ENCODE results near the gene UGP2. TPM values are rescaled to one million over a fixed set of nuclear protein-coding genes. Genes with fewer than 3 reads are reported as not detected.
"Not testable (repeated sequence)": the region's sequence is repeated elsewhere in the genome, so short reads cannot be mapped to it uniquely, and the experiment has no call there.

The UGP2 gene
- total RNA-seq, 2 experiments from 2014 or later, result 109 to 124 TPM

- Mint-ChIP-seq H3K4me3 (no peak overlapping the region), H3K27ac (no peak overlapping the region), H3K4me1 (peaks cover 4% of the 10 kb centered on the region), H3K27me3 (no peaks in the 10 kb centered on the region), H3K9me3 (ENCODE audit: low read depth) (no peaks in the 10 kb centered on the region), H3K36me3 (peaks cover 49% of the 10 kb centered on the region)
- CTCF ChIA-PET, result interaction anchor here (1.2 kb wide), 1 partner anchor 10 kb away, joined by 3 read pairs; no protein-coding TSS in a partner anchor
- DNase-seq (no peak), ATAC-seq (no peak)
Measured at GRCh38 chr2:63893163-63893562, 51.5 kb downstream of the UGP2 start.

GRCh38 chr2:63894167-63894566 is 52.5 kb downstream of the UGP2 start:
- H3K36me3 Mint-ChIP-seq, result peaks cover 50% of the 10 kb centered on the region
- ATAC-seq, result no peak
- no peaks in the 10 kb centered on the region for H3K9me3 Mint-ChIP-seq (ENCODE audit: low read depth)
- CTCF ChIA-PET, result no interaction called here
- no peak overlapping the region for H3K4me3 Mint-ChIP-seq
- no peak for DNase-seq
- no peaks in the 10 kb centered on the region for H3K27me3 Mint-ChIP-seq
- H3K27ac Mint-ChIP-seq, result no peak overlapping the region
- no peaks in the 10 kb centered on the region for H3K4me1 Mint-ChIP-seq

DNA sequence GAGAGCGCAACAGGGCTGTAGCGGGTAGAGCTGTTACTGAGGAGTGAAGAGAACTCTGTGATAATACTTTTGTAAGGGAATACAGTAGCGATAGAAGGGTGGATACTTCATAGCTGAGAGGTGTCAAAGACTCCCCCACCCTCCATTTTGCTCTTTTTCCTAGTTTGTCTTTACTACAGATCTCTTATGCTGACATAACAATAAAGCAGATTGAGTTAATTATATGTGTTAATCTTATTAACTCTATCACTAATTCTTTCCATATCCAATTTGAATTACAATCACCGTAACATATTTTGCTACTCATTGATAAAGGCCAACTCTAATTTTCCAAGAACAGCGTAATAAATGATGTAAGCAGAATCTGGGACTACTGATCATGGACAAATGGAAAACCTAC is 57.1 kb downstream of the UGP2 start:
- peaks cover 16% of the 10 kb centered on the region for H3K4me1 Mint-ChIP-seq
- ATAC-seq (no peak), DNase-seq (no peak)
- H3K27ac Mint-ChIP-seq, result peak overlapping the region; percentile 24
- H3K9me3 Mint-ChIP-seq (ENCODE audit: low read depth), result peaks cover 15% of the 10 kb centered on the region
- H3K27me3 Mint-ChIP-seq, result no peaks in the 10 kb centered on the region
- H3K4me3 Mint-ChIP-seq, result no peak overlapping the region
- CTCF ChIA-PET, result interaction anchor here (0.9 kb wide), 1 partner anchor 37 kb away, joined by 3 read pairs; no protein-coding TSS in a partner anchor
- H3K36me3 Mint-ChIP-seq, result peaks cover 67% of the 10 kb centered on the region

DNA sequence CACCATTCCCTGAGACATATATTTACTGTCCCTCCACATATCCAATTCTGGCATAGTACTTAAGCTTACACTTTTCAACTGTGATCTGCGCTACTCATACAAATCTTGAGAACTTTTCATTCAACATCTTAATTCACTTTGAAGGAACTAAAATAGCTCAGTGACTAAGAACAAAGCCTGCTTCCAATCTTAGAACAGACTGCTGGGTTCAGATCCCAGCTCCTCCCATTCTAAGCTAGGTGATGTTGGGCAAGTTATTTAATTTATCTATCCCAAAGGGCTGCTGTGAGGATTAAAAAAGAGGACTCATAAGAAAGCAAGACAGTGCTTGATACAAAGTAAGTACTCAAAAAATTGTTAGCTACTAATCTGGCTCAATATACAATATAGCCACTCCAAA is 57.9 kb downstream of the UGP2 start:
- Mint-ChIP-seq H3K36me3 (peaks cover 68% of the 10 kb centered on the region), H3K27me3 (no peaks in the 10 kb centered on the region), H3K9me3 (ENCODE audit: low read depth) (peaks cover 17% of the 10 kb centered on the region), H3K4me1 (peaks cover 16% of the 10 kb centered on the region), H3K4me3 (no peak overlapping the region), H3K27ac (no peak overlapping the region)
- ATAC-seq (no peak), DNase-seq (no peak)
- CTCF ChIA-PET, result interaction anchor here (0.9 kb wide), 1 partner anchor 38 kb away, joined by 3 read pairs; no protein-coding TSS in a partner anchor

- DNase-seq (no peak), ATAC-seq (no peak)
- Mint-ChIP-seq H3K27ac (peak overlapping the region; percentile 73), H3K4me3 (no peak overlapping the region), H3K9me3 (ENCODE audit: low read depth) (peaks cover 18% of the 10 kb centered on the region), H3K36me3 (peaks cover 79% of the 10 kb centered on the region), H3K27me3 (no peaks in the 10 kb centered on the region), H3K4me1 (peaks cover 16% of the 10 kb centered on the region)
- CTCF ChIA-PET, result no interaction called here
Measured at GRCh38 chr2:63902149-63902548, 60.5 kb downstream of the UGP2 start.

- Mint-ChIP-seq H3K27ac (no peak overlapping the region), H3K4me3 (peak overlapping the region; percentile 20), H3K36me3 (peaks cover 80% of the 10 kb centered on the region), H3K27me3 (no peaks in the 10 kb centered on the region), H3K4me1 (peaks cover 16% of the 10 kb centered on the region), H3K9me3 (ENCODE audit: low read depth) (peaks cover 18% of the 10 kb centered on the region)
- DNase-seq, result no peak
- peak; percentile 57 for ATAC-seq
- CTCF ChIA-PET, result no interaction called here
Measured at GRCh38 chr2:63903003-63903402, 61.3 kb downstream of the UGP2 start.

- ATAC-seq (no peak), DNase-seq (no peak)
- no peak overlapping the region for H3K4me3 Mint-ChIP-seq
- CTCF ChIA-PET, result no interaction called here
- no peaks in the 10 kb centered on the region for H3K4me1 Mint-ChIP-seq
- H3K36me3 Mint-ChIP-seq, result peaks cover 56% of the 10 kb centered on the region
- no peaks in the 10 kb centered on the region for H3K9me3 Mint-ChIP-seq (ENCODE audit: low read depth)
- no peaks in the 10 kb centered on the region for H3K27me3 Mint-ChIP-seq
- H3K27ac Mint-ChIP-seq, result no peak overlapping the region
Measured at GRCh38 chr2:63914311-63914710, 72.6 kb downstream of the UGP2 start.

DNA sequence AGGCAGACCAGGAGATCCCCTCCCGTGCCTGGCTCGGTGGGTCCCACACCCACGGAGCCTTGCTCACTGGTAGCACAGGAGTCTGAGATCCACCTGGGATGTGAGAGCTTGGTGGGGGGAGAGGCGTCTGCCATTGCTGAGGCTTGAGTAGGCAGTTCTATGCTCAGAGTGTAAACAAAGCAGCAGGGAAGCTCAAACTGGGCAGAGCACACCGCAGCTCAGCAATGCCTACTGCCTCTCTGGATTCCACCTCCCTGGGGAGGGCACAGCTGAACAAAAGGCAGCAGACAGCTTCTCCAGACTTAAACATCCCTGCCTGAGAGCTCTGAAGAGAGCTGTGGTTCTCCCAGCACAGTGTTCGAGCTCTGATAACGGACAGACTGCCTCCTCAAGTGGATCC is 85.1 kb downstream of the UGP2 start:
- H3K36me3 Mint-ChIP-seq, result peaks cover 64% of the 10 kb centered on the region
- no peak overlapping the region for H3K4me3 Mint-ChIP-seq
- CTCF ChIA-PET, result no interaction called here
- no peaks in the 10 kb centered on the region for H3K9me3 Mint-ChIP-seq (ENCODE audit: low read depth)
- DNase-seq, result no peak
- ATAC-seq, result no peak
- no peaks in the 10 kb centered on the region for H3K27me3 Mint-ChIP-seq
- no peak overlapping the region for H3K27ac Mint-ChIP-seq
- H3K4me1 Mint-ChIP-seq, result no peaks in the 10 kb centered on the region

DNA sequence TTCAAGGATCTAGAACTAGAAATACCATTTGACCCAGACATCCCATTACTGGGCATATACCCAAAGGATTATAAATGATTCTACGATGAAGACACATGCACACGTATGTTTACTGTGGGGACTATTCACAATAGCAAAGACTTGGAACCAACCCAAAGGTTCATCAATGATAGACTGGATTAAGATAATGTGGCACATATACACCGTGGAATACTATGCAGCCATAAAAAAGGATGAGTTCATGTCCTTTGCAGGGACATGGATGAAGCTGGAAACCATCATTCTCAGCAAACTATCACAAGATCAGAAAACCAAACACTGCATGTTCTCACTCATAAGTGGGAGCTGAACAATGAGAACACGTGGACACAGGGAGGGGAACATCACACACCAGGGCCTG is 90.4 kb downstream of the UGP2 start:
- ATAC-seq; H3K4me1 Mint-ChIP-seq; DNase-seq; H3K27ac Mint-ChIP-seq; CTCF ChIA-PET; H3K27me3 Mint-ChIP-seq; H3K4me3 Mint-ChIP-seq; H3K9me3 Mint-ChIP-seq (ENCODE audit: low read depth): not testable (repeated sequence)
- peaks cover 67% of the 10 kb centered on the region for H3K36me3 Mint-ChIP-seq

Other genes with a start within 250 kb of the UGP2 start
- 10 to 100 TPM; 17.4 to 18.2 TPM for gene VPS54, start 177.5 kb downstream of the UGP2 start, total RNA-seq

All from activated CD8-positive, alpha-beta memory T cell treated with anti-CD3 and anti-CD28 coated beads, Interleukin-2, amount 10 ng/mL, durations not matched to agents 7 days and 5 days (primary cell).